HepG2 (cell line): ENCODE data around the gene PLEKHB2. TPM values are rescaled to one million over a fixed set of nuclear protein-coding genes. Genes with fewer than 3 reads are reported as not detected.

Experiments
- ARID2 ChIP-seq: sonication (generic); formaldehyde crosslinking; IDR thresholded peaks from 2 replicates; pipeline ENCODE4 v1.8.1; 2022; ENCODE audit warnings: mild to moderate bottlenecking, missing genetic modification reagents, borderline replicate concordance
- CENPX ChIP-seq: sonication (generic); formaldehyde crosslinking; IDR thresholded peaks from 2 replicates; pipeline ENCODE4 v1.9.0; 2021; ENCODE audit warnings: mild to moderate bottlenecking, missing genetic modification reagents, moderate library complexity
- DNMT1 ChIP-seq: sonication (generic); formaldehyde crosslinking; IDR thresholded peaks from 2 replicates; pipeline ENCODE4 v1.5.1; 2020; ENCODE audit warnings: mild to moderate bottlenecking, missing genetic modification reagents
- HOXA3 ChIP-seq: sonication (generic); formaldehyde crosslinking; IDR thresholded peaks from 2 replicates; pipeline ENCODE4 v1.5.0; 2020; ENCODE audit warnings: missing genetic modification reagents
- HOXA7 ChIP-seq: sonication (generic); formaldehyde crosslinking; IDR thresholded peaks from 2 replicates; pipeline ENCODE4 v1.8.1; 2022; ENCODE audit warnings: mild to moderate bottlenecking, missing genetic modification reagents, moderate library complexity
- KDM5A ChIP-seq: fragments of 200-600 bp; sonication (generic); IDR thresholded peaks from 2 replicates; pipeline ENCODE4 v1.7.0; 2018; ENCODE audit warnings: antibody characterized with exemption, mild to moderate bottlenecking, low read length, borderline replicate concordance
- MTF1 ChIP-seq: sonication (generic); formaldehyde crosslinking; IDR thresholded peaks from 2 replicates; pipeline ENCODE4 v1.5.0; 2020; ENCODE audit warnings: missing genetic modification reagents
- MZF1 ChIP-seq: sonication (generic); formaldehyde crosslinking; IDR thresholded peaks from 2 replicates; pipeline ENCODE4 v1.8.1; 2023; ENCODE audit warnings: mild to moderate bottlenecking, missing genetic modification reagents, borderline replicate concordance
- NFKBIZ ChIP-seq: IDR thresholded peaks from 2 replicates; pipeline ENCODE4 v1.6.1; 2018; ENCODE audit warnings: missing genetic modification reagents, missing compliant biosample characterization
- RCOR2 ChIP-seq: IDR thresholded peaks from 2 replicates; pipeline ENCODE4 v1.6.1; 2016; ENCODE audit warnings: missing biosample characterization, missing genetic modification reagents
- RFX3 ChIP-seq: IDR thresholded peaks from 2 replicates; pipeline ENCODE4 v1.6.1; 2016; ENCODE audit warnings: missing biosample characterization, missing genetic modification reagents
- RXRA ChIP-seq: sonication (generic); formaldehyde crosslinking; IDR thresholded peaks from 2 replicates; pipeline ENCODE4 v1.5.1; 2020; ENCODE audit warnings: missing genetic modification reagents
- SOX5 ChIP-seq: IDR thresholded peaks from 2 replicates; pipeline ENCODE4 v1.6.1; 2016; ENCODE audit warnings: borderline replicate concordance
- SP1 ChIP-seq, 2 experiments: fragments of 450-650 bp in 1 of 2; sonication (generic) in 1 of 2; formaldehyde crosslinking in 1 of 2; IDR thresholded peaks; 2 replicates each; pipeline versions ENCODE4 v1.4.0 to v1.6.1; 2016 to 2020; ENCODE audit warnings: missing genetic modification reagents in 1 of 2
- ZMYM2 ChIP-seq: sonication (generic); formaldehyde crosslinking; IDR thresholded peaks from 2 replicates; pipeline ENCODE4 v1.8.0; 2022; ENCODE audit warnings: mild to moderate bottlenecking, missing genetic modification reagents
- ZNF460 ChIP-seq: sonication (generic); formaldehyde crosslinking; IDR thresholded peaks from 2 replicates; pipeline ENCODE4 v1.5.1; 2020; ENCODE audit warnings: missing genetic modification reagents, mild to moderate bottlenecking, borderline replicate concordance
- ZNF674 ChIP-seq: sonication (generic); formaldehyde crosslinking; IDR thresholded peaks from 2 replicates; pipeline ENCODE4 v1.5.0; 2020; ENCODE audit warnings: low read depth, mild to moderate bottlenecking, missing genetic modification reagents
- ZNF772 ChIP-seq: sonication (generic); formaldehyde crosslinking; IDR thresholded peaks from 2 replicates; pipeline ENCODE4 v1.5.0; 2020; ENCODE audit warnings: mild to moderate bottlenecking, missing genetic modification reagents
- ZSCAN30 ChIP-seq: sonication (generic); formaldehyde crosslinking; IDR thresholded peaks from 2 replicates; pipeline ENCODE4 v1.5.0; 2020; ENCODE audit warnings: mild to moderate bottlenecking, missing genetic modification reagents
- polyA plus RNA-seq, 8 experiments: library from polyadenylated mRNA; depleted of rRNA in 3 of 8; stranded (reverse) in 7 of 8; unstranded in 1 of 8; fragments of >200 nt; fragmentation: Illumina TruSeq in 4 of 8; extraction: Trizol in 4 of 8; gene quantifications; 2 replicates each; pipeline versions ENCODE4 v1.2.1 to v1.2.3, GENCODE V29; 2011 to 2016; ENCODE audit warnings: low read depth in 4 of 8, missing spikeins in 1 of 8, mixed read lengths in 1 of 8; ENCODE audit not compliant: insufficient read depth in 1 of 8
- total RNA-seq, 5 experiments: library from RNA; depleted of rRNA; stranded (reverse); fragments of >200 nt; fragmentation: Illumina TruSeq; extraction: Trizol; gene quantifications; 2 replicates each; pipeline ENCODE4 v1.2.3, GENCODE V29; 2016; ENCODE audit warnings: low read depth in 1 of 5
- TF ChIP-seq, protein P1 (sequence below): IDR thresholded peaks from 2 replicates; pipeline ENCODE4 v1.6.1; 2016; ENCODE audit warnings: missing compliant biosample characterization, missing genetic modification reagents, borderline replicate concordance
- TF ChIP-seq, protein P2 (sequence below): IDR thresholded peaks from 2 replicates; pipeline ENCODE4 v1.6.1; 2016; ENCODE audit warnings: mild to moderate bottlenecking
- TF ChIP-seq, protein P3 (sequence below): sonication (generic); formaldehyde crosslinking; IDR thresholded peaks from 2 replicates; pipeline ENCODE4 v1.8.1; 2023; ENCODE audit warnings: missing genetic modification reagents, inconsistent platforms, borderline replicate concordance
- TF ChIP-seq, protein P4 (sequence below): IDR thresholded peaks from 2 replicates; pipeline ENCODE4 v1.4.0; 2020; ENCODE audit warnings: mild to moderate bottlenecking, missing genetic modification reagents

Gene PLEKHB2
- total and polyA plus RNA-seq, 2 of the 13 experiments (the other 11 are each of a cell fraction or from before 2014, with no cell fraction given), result 73.0 to 78.9 TPM

DNA sequence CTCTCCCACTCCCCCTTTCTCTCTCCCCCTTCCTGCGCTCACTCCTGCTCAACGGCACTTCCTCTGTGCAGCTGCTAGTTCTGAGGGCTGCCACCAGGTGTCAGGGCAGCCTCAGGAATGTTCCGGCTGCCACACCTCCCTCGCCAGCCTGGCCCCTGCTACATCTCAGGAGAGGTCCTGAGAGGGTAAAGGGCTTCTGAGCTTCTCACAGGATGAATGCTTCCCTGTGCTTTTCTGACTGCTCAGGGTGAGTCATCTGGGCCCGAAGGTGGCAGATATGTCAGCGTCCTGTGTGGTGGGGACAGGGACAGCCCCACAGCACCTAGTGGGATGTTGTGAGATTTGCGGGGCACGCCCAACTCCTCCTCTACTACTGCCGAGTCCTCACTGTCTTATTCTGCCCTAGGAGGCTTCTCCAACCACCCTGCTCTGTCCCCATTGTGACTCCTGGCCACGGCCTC, 49.0 kb downstream of the PLEKHB2 start (continued):
- TF ChIP-seq, protein P1, sequence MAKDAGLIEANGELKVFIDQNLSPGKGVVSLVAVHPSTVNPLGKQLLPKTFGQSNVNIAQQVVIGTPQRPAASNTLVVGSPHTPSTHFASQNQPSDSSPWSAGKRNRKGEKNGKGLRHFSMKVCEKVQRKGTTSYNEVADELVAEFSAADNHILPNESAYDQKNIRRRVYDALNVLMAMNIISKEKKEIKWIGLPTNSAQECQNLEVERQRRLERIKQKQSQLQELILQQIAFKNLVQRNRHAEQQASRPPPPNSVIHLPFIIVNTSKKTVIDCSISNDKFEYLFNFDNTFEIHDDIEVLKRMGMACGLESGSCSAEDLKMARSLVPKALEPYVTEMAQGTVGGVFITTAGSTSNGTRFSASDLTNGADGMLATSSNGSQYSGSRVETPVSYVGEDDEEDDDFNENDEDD (CRISPR knock-in tag), result peak; percentile 40; the same call in 1 of the 2 replicates
- no peak for TF ChIP-seq MTF1 (CRISPR knock-in tag)
- no peak for TF ChIP-seq RXRA (CRISPR knock-in tag)
- no peak for TF ChIP-seq ZNF674 (CRISPR knock-in tag)
- TF ChIP-seq ZNF772, result peak; percentile 55; the same call in 1 of the 2 replicates
- TF ChIP-seq SP1 (IDR thresholded peaks at IDR 0.05), result no peak
- TF ChIP-seq SP1 (CRISPR knock-in tag; IDR thresholded peaks at IDR 0.05), result no peak
- TF ChIP-seq, protein P2, sequence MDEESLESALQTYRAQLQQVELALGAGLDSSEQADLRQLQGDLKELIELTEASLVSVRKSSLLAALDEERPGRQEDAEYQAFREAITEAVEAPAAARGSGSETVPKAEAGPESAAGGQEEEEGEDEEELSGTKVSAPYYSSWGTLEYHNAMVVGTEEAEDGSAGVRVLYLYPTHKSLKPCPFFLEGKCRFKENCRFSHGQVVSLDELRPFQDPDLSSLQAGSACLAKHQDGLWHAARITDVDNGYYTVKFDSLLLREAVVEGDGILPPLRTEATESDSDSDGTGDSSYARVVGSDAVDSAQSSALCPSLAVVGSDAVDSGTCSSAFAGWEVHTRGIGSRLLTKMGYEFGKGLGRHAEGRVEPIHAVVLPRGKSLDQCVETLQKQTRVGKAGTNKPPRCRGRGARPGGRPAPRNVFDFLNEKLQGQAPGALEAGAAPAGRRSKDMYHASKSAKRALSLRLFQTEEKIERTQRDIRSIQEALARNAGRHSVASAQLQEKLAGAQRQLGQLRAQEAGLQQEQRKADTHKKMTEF, result no peak
- no peak for TF ChIP-seq HOXA3 (CRISPR knock-in tag)
- no peak for TF ChIP-seq ZSCAN30 (CRISPR knock-in tag)
- TF ChIP-seq, protein P3, sequence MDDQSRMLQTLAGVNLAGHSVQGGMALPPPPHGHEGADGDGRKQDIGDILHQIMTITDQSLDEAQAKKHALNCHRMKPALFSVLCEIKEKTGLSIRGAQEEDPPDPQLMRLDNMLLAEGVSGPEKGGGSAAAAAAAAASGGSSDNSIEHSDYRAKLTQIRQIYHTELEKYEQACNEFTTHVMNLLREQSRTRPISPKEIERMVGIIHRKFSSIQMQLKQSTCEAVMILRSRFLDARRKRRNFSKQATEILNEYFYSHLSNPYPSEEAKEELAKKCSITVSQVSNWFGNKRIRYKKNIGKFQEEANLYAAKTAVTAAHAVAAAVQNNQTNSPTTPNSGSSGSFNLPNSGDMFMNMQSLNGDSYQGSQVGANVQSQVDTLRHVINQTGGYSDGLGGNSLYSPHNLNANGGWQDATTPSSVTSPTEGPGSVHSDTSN (CRISPR knock-in tag), result no peak
- TF ChIP-seq ZMYM2, result no peak
- no peak for TF ChIP-seq SOX5
- TF ChIP-seq MZF1 (CRISPR knock-in tag), result no peak
- TF ChIP-seq RCOR2 (CRISPR knock-in tag), result no peak
- no peak for TF ChIP-seq ZNF460 (CRISPR knock-in tag)
- no peak for TF ChIP-seq CENPX
- no peak for TF ChIP-seq ARID2 (CRISPR knock-in tag)
- TF ChIP-seq KDM5A, result no peak
- TF ChIP-seq NFKBIZ (CRISPR knock-in tag), result no peak
- TF ChIP-seq DNMT1 (CRISPR knock-in tag), result no peak
- TF ChIP-seq, protein P4, sequence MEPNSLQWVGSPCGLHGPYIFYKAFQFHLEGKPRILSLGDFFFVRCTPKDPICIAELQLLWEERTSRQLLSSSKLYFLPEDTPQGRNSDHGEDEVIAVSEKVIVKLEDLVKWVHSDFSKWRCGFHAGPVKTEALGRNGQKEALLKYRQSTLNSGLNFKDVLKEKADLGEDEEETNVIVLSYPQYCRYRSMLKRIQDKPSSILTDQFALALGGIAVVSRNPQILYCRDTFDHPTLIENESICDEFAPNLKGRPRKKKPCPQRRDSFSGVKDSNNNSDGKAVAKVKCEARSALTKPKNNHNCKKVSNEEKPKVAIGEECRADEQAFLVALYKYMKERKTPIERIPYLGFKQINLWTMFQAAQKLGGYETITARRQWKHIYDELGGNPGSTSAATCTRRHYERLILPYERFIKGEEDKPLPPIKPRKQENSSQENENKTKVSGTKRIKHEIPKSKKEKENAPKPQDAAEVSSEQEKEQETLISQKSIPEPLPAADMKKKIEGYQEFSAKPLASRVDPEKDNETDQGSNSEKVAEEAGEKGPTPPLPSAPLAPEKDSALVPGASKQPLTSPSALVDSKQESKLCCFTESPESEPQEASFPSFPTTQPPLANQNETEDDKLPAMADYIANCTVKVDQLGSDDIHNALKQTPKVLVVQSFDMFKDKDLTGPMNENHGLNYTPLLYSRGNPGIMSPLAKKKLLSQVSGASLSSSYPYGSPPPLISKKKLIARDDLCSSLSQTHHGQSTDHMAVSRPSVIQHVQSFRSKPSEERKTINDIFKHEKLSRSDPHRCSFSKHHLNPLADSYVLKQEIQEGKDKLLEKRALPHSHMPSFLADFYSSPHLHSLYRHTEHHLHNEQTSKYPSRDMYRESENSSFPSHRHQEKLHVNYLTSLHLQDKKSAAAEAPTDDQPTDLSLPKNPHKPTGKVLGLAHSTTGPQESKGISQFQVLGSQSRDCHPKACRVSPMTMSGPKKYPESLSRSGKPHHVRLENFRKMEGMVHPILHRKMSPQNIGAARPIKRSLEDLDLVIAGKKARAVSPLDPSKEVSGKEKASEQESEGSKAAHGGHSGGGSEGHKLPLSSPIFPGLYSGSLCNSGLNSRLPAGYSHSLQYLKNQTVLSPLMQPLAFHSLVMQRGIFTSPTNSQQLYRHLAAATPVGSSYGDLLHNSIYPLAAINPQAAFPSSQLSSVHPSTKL (CRISPR knock-in tag), result no peak; the same call in 1 of the 2 replicates
- no peak for TF ChIP-seq RFX3 (CRISPR knock-in tag)
- TF ChIP-seq HOXA7 (CRISPR knock-in tag), result no peak
